ENCODE data around the gene PGGHG.

- no peak for TF ChIP-seq CTCF (IDR thresholded peaks at IDR 0.05; ENCODE audit: low read length)
- TF ChIP-seq EZH2 (IDR thresholded peaks at IDR 0.05; ENCODE audit: borderline replicate concordance, low read length): no peak
Observed at GRCh38 chr11:259413-259812, 29.5 kb upstream of the PGGHG start.
